ENCODE results near the gene APOD.

DNA sequence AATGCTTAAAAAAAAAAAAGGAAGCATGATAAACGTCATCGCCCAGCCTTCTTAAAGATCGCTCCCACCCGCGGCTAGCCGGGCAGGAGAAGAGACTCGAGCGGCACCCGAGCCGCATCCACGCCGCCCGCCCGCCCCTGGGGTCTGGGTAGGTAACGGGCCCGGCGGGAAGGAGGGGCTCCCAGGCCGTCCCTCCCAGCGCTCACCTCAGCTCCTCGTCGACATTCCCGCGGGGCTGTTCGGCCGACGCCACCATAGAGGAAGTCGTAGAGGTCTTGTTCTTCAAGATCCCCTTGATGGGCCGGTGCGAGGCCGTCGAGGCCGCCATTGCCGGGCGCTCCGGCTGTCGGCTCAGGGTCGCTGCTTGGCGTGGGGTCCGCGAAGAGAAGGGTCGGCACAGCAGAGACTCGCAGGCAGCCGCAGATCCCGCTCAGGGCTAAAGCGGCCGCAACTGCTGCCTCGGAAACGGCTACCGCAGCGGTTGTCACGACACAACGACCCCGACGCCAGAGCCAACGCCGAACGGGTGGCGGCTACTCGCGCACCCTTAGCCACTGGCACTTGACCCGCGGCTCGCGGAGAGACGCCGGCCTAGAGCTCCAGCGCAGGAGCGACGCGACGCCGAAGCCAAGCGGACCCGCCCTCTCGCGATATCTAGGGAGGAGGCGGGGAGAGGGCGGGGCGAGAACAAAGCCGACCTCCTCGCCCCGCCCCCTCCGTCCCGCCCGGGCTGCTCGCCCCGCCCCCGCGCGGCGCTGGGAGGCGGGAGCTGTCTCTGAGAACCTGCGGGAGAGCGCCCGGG lies 40.8 kb downstream of the APOD start, which contains the start of gene PPP1R2:
- TF ChIP-seq POLR2A (IDR thresholded peaks at IDR 0.05) (peak in 2 of 4 donors; percentile 59 to 91), POLR2AphosphoS5 (IDR thresholded peaks at IDR 0.05) (peak; percentile 97 to 99 (median 99))
- TF ChIP-seq, protein P1, sequence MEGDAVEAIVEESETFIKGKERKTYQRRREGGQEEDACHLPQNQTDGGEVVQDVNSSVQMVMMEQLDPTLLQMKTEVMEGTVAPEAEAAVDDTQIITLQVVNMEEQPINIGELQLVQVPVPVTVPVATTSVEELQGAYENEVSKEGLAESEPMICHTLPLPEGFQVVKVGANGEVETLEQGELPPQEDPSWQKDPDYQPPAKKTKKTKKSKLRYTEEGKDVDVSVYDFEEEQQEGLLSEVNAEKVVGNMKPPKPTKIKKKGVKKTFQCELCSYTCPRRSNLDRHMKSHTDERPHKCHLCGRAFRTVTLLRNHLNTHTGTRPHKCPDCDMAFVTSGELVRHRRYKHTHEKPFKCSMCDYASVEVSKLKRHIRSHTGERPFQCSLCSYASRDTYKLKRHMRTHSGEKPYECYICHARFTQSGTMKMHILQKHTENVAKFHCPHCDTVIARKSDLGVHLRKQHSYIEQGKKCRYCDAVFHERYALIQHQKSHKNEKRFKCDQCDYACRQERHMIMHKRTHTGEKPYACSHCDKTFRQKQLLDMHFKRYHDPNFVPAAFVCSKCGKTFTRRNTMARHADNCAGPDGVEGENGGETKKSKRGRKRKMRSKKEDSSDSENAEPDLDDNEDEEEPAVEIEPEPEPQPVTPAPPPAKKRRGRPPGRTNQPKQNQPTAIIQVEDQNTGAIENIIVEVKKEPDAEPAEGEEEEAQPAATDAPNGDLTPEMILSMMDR (IDR thresholded peaks at IDR 0.05), result no peak
